GM12891 (cell line): ENCODE data around the gene MYCBP2.

Experiments
- PAX5 ChIP-seq: IDR thresholded peaks from 2 replicates; pipeline ENCODE4 v1.6.1; 2011; ENCODE audit warnings: low read length, moderate library complexity, mild to moderate bottlenecking; ENCODE audit not compliant: insufficient read depth, severe bottlenecking
- POLR2A ChIP-seq: IDR thresholded peaks from 2 replicates; pipeline ENCODE4 v1.6.1; 2011; ENCODE audit warnings: low read depth, low read length, control low read depth
- POLR2AphosphoS5 ChIP-seq: IDR thresholded peaks from 2 replicates; pipeline ENCODE4 v1.6.1; 2011; ENCODE audit warnings: low read depth, low read length, control low read depth
- SPI1 ChIP-seq: IDR thresholded peaks from 2 replicates; pipeline ENCODE4 v1.6.1; 2011; ENCODE audit warnings: low read depth, low read length, control low read depth
- TAF1 ChIP-seq: IDR thresholded peaks from 2 replicates; pipeline ENCODE4 v1.6.1; 2011; ENCODE audit warnings: low read depth, low read length, control low read depth

- TF ChIP-seq POLR2A, result no peak
- no peak for TF ChIP-seq SPI1
- TF ChIP-seq POLR2AphosphoS5, result no peak
- no peak for TF ChIP-seq TAF1
- no peak for TF ChIP-seq PAX5
These were observed 246.9 kb downstream of the MYCBP2 start for GRCh38 chr13:77079902-77080413.
